DMS79 treated with DMSO at 0.1 percent for 48 hours (cell line): Measurements from ENCODE around the gene OR12D1.

Experiments used
- DNase-seq: peaks from one replicate; lab custom pipeline; 2025; lab: John Stamatoyannopoulos, UW

The OR12D1 gene

DNA sequence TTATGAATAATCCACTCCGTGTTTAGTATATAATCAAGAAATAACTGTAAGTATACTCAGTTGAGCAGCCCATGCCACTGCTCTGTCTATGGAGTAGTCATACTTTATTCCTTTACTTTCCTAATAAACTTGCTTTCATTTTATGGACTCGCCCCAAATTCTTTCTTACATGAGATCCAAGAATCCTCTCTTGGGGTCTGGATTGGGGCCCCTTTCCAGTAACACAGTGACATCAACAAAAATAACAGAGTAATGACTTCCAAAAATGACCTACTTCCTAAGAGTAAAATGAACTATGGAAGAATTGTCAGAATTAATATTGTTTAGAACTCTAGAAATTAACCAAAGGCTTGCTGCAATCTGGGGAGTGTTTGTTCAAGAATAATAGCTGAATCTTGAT, 51.1 kb downstream of the OR12D1 start:
- DNase-seq: no peak

DNA sequence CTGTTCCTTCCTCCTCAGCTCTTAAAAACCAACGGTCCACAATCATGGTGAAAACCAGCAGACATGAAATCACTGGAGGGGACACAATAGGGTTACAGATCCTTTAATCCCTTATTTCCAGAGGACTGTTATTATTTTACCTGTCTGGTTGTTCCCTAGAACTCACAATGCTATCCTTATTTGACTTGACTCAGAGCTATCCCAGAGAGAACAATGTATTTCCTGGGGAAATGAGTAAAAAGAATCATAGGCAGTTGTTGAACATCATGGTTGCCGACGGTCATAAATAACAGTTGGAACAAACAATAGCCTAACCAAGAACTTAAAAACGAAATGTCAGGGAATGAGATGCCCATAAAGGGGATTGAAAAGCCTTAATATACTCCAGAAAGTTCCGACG, 51.5 kb downstream of the OR12D1 start:
- no peak for DNase-seq
